ENCODE data around the gene GOLGA6A. TPM values are rescaled to one million over a fixed set of nuclear protein-coding genes. Genes with fewer than 3 reads are reported as not detected.
"Not testable (repeated sequence)": the region's sequence is repeated elsewhere in the genome, so short reads cannot be mapped to it uniquely, and the experiment has no call there.

Gene GOLGA6A
- total RNA-seq: not detected

DNA sequence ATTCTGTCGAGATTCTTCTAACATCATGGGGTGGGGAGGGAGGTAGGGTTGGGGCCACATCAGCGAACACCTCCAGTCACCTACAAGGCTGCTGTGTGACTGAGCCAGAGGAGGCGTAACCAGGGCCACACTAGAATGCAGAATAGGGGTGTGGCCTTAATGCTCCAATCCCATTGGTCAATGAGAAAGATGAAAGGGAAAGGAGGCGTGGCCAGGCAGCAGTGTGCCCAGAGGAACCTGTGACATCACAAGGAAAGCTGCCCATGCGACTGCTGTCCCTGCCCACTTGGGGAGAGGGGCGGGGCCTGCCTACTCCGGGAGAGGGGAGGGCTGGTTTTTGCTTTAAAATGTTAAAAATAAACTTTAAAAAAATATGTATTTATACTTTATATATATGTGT, at the start of gene GOLGA6A:
Gene GOLGA6A (minus strand): TSS at position 101 of the 400 bp plus-strand sequence. CDS start 41 bp downstream, at position 60.
- not testable (repeated sequence) for DNase-seq (ENCODE audit: low spot score)

GRCh38 chr15:74131628-74132413, 49.5 kb upstream of the GOLGA6A start:
- no peak for DNase-seq (ENCODE audit: low spot score)

- no peak for DNase-seq (ENCODE audit: low spot score)
Measured at GRCh38 chr15:74130849-74131627, 48.7 kb upstream of the GOLGA6A start.

GRCh38 chr15:74130155-74130848, 48.0 kb upstream of the GOLGA6A start, which contains the start of gene ISLR2:
Gene ISLR2 (plus strand): TSS chr15:74130586. CDS start chr15:74132755, 2,169 bp downstream.
- no peak for DNase-seq (ENCODE audit: low spot score)

DNA sequence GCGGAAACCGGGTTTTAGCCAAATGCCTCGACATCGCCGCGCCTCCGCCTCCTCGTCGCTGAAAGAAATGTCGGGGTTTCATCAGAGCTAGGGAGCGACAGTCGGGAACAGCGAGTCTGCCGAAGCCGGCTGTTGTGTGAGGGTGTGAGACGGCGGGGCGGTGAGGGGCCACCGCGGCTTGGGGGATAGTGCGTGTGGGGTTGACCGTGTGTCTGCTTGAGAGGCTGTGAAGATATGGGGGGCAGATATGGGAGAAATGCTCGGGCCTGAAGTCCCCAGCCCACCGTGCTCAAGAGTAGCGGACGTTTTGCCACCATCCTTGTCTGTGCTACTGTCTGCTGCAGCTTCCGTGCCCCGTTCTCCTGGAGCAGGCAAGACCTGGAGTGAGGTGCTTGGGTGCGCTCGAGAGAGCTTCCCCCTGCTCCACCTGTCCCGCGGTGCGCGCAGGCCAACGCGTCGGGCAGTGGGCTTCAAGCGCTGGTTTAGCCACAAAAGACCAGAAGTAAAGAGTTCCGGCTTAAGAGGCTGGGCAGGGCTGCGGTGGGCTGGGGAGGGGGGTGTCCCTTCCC, 47.3 kb upstream of the GOLGA6A start:
- no peak for DNase-seq (ENCODE audit: low spot score)

DNA sequence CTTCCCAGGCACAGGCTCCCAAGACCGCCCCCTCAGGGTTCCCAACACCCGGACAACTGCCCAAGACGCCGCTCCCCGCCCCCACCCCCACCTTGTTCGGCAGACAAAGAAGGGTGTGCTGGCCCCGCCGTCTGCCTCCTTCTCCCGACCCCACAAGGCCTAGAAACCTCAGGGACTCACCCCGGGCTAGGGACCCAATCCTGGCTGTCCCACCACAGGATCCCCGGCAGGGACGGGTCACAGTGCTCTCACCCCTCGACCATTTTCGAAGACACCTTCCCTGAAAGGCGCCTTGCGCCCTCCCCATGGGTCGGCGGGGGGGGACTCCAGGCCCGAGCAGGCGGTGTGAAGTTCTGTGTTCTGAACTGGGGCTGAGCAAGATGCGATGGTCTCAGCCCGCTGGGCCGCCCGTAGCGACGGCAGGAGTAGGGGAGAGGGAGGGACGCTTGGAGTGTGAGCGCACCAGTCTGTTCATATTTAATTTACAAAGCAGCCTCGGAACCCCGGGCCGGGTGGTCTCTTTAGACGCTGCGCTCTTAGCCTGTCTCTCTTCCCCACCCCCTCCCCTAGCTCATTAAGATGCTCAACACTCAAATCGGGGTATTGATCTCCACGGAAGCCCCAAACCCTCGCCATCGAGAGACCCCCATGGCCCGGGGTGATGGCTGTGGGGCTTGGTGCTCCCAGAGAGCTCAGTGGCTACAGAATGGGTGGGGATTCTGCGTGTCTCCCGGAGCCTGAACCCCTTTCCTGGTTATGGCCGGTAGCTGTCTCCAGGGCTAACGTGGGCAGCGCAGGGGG, 46.6 kb upstream of the GOLGA6A start:
- DNase-seq (ENCODE audit: low spot score): no peak

- DNase-seq (ENCODE audit: low spot score): no peak
Measured at GRCh38 chr15:74127954-74128784, 45.8 kb upstream of the GOLGA6A start.

GRCh38 chr15:74127255-74127953, 45.1 kb upstream of the GOLGA6A start:
- DNase-seq (ENCODE audit: low spot score): peak; percentile 89

DNA sequence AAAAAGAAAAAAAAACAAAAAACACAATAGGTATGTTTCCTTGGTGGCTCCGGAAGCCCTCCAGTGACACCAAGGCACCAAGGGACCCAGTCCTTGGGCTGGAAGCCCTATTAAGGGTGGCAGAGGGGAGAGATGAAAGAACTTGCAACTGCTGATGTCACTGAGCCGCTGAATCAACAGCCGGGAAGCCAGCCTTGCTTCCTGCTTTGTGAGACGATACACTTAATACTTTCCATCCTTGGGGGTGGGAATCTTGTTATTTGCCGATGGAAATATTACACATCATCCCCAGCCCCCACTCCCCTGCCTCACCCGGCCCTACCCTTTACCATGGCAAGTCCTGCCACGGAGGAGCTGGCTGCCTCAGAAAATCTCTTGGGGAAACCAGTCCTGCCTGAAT, 42.4 kb upstream of the GOLGA6A start:
- no peak for DNase-seq (ENCODE audit: low spot score)

GRCh38 chr15:74124196-74124595, 41.8 kb upstream of the GOLGA6A start:
- no peak for DNase-seq (ENCODE audit: low spot score)

- DNase-seq (ENCODE audit: low spot score): no peak
Measured at GRCh38 chr15:74123658-74124057, 41.3 kb upstream of the GOLGA6A start.

DNA sequence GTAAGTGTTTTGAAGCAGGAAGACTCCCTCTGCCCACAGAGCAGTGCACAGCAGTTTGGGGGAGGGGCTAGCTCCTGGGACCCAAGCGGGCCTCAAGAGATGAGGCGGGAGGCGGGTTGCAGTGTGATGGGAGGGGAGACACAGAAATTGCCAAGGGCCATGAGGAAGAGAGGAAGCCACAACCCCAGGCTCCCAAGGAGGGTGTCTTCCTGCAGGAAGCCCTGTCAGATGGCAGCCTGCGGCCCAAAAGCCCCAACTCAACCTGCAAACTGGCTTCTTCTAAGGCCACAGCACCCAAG, 40.7 kb upstream of the GOLGA6A start:
- no peak for DNase-seq (ENCODE audit: low spot score)

GRCh38 chr15:74122403-74123130, 40.2 kb upstream of the GOLGA6A start:
- DNase-seq (ENCODE audit: low spot score): no peak

- no peak for DNase-seq (ENCODE audit: low spot score)
Measured at GRCh38 chr15:74121858-74122257, 39.5 kb upstream of the GOLGA6A start.

DNA sequence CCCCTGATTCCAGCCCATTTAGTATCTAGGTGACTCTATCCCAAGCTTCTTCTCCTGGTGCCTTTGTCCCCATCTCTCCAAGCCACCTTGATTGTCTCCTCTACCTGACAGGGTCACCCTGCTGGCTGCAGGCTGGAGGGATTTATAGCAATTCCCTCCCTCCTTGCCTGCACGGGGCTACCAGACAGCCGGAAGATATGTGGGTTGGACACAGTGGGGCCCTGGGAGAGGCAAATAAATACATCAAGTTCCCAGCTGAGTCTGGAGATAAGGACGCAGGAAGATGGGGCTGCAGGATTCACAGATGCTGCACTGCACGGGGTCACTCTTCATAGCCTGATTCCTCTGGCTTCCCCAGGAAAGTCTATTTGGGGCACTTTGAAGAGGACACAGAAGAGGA, 38.7 kb upstream of the GOLGA6A start:
- DNase-seq (ENCODE audit: low spot score): no peak

DNA sequence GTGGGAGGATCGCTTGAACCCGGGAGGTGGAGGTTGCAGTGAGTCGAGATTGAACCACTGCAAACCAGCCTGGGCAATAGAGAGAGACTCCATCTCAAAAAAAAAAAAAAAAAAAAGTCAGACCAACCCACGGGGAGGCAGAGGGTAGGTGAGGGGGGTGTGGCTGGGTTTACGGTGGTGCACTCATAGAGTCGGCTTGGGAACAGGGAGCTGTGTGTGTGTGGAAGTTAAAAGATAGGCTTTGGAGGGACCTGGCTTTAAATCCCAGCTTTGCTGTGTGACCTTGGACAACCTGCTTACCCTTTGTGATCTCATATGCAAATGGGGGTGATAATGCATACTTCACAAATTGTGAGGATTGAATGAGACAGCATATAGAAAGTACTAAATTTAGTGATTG, 38.1 kb upstream of the GOLGA6A start:
- no peak for DNase-seq (ENCODE audit: low spot score)

DNA sequence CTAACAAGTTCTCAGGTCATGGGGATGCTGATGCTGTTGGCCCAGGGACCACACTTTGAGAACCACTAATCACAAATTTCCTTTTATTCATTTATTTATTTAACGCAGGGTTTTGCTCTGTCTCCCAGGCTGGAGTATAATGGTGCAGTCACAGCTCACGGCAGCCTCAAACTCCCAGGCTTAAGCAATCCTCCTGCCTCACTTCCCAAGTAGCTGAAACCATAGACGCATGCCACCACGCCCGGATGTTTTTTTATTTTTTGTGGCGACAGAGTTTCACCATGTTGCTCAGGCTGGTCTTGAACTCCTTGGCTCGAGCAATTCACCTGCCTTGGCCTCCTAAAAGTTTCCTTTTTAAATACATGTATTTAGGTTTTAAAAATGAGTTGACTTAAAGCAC, 27.4 kb upstream of the GOLGA6A start:
- DNase-seq (ENCODE audit: low spot score): no peak

DNA sequence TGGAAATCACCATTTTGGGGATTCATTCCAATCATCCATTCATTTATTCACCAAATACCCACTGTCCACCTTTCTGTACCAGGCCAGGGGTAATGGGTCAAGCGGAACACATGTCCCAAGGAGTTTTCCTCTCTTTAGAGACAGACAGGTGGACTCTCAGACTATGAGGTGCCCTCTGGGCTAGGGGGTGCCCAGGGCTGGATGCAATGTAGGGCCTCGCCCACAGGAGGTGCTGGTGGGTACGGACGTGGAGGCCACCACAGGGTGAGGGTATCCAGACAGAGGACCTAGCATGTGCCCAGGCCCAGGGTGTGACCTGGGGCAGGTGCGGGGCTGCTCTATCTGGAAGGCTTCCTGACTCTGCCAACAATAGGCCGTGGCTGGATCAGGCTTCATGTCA, 26.3 kb upstream of the GOLGA6A start:
- DNase-seq (ENCODE audit: low spot score): not testable (repeated sequence)

DNA sequence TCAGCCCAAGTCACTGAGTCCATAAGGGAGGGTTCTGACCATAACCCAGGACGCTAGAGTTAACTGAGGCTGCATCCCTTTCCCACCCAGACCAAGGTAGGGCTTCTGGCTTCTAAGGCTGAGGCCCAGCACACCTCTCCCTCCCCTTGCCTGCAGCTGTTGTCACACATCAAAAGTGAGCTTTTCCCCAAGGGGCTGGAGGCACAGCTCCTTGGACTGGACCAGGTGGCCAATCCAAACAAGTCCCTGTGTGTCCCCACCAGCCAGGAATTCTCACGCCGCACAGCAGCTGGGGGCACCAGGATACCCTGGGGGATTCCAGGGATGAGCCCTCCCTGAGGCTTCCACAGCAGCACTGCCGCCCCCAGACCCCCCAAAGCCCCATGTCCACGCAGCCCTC, 25.8 kb upstream of the GOLGA6A start:
- DNase-seq (ENCODE audit: low spot score): no peak
